Stimulated activated naive CD8-positive, alpha-beta T cell treated with anti-CD3 and anti-CD28 coated beads, Interleukin-15, Interleukin-2, amounts not matched to agents 100 ng/mL and 50 ng/mL, for 24 hours (primary cell): ENCODE data around the gene SLC6A5.

Experiments
- H3K27ac Mint-ChIP-seq: one replicate; pipeline ENCODE4 v1.8.0; 2021; ENCODE audit warnings: mild to moderate bottlenecking, mixed read lengths
- H3K27me3 Mint-ChIP-seq: one replicate; pipeline ENCODE4 v1.8.0; 2021; ENCODE audit warnings: mixed read lengths
- H3K36me3 Mint-ChIP-seq: one replicate; pipeline ENCODE4 v1.8.0; 2021; ENCODE audit warnings: low read depth, mixed read lengths
- H3K4me1 Mint-ChIP-seq: one replicate; pipeline ENCODE4 v1.8.0; 2021; ENCODE audit warnings: low read depth, mixed read lengths
- H3K4me3 Mint-ChIP-seq: one replicate; pipeline ENCODE4 v1.8.0; 2021; ENCODE audit warnings: mild to moderate bottlenecking, mixed read lengths
- H3K9me3 Mint-ChIP-seq: one replicate; pipeline ENCODE4 v1.8.0; 2021; ENCODE audit warnings: mixed read lengths

The SLC6A5 gene

DNA sequence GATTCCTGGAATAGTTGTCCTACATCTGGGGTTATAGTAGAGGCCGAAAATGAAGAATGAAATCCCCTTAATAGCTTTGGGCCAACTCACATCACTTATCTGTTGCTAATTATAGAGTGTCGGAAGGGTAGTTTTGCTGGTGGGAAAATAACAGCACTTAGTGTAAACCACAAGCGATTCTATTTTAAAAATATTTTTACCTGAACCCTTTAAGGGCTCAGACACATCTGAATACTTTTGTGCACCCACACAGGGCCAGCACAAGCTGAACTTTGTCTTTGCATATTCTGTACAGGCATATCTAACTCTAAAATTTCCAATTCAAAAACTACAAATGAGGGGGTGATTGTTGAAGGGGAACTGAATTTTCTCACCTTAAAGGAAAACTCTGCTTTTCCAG lies 27.6 kb downstream of the SLC6A5 start:
- no peaks in the 10 kb centered on the region for H3K36me3 Mint-ChIP-seq
- no peak overlapping the region for H3K27ac Mint-ChIP-seq
- H3K9me3 Mint-ChIP-seq, result no peaks in the 10 kb centered on the region
- no peak overlapping the region for H3K4me3 Mint-ChIP-seq
- peaks cover 8% of the 10 kb centered on the region for H3K27me3 Mint-ChIP-seq
- no peaks in the 10 kb centered on the region for H3K4me1 Mint-ChIP-seq

DNA sequence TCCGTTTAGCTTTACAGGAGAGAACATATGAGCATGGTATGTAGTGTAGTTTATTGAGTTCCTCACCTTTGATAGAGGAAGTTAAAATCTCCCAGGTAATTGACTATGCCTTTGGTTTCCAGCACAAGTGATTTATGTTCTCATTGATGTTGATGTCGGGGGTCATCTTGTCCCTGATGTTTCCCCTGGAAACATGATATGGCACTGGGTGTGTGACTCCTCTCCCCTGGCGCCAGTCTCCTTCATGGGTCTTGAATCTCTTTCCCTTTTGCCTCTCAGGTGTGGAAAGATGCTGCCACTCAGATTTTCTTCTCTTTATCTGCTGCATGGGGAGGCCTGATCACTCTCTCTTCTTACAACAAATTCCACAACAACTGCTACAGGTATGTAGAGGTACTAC lies 28.3 kb downstream of the SLC6A5 start:
- Mint-ChIP-seq H3K36me3 (no peaks in the 10 kb centered on the region), H3K27ac (no peak overlapping the region), H3K27me3 (peaks cover 8% of the 10 kb centered on the region), H3K9me3 (no peaks in the 10 kb centered on the region), H3K4me3 (no peak overlapping the region), H3K4me1 (no peaks in the 10 kb centered on the region)

DNA sequence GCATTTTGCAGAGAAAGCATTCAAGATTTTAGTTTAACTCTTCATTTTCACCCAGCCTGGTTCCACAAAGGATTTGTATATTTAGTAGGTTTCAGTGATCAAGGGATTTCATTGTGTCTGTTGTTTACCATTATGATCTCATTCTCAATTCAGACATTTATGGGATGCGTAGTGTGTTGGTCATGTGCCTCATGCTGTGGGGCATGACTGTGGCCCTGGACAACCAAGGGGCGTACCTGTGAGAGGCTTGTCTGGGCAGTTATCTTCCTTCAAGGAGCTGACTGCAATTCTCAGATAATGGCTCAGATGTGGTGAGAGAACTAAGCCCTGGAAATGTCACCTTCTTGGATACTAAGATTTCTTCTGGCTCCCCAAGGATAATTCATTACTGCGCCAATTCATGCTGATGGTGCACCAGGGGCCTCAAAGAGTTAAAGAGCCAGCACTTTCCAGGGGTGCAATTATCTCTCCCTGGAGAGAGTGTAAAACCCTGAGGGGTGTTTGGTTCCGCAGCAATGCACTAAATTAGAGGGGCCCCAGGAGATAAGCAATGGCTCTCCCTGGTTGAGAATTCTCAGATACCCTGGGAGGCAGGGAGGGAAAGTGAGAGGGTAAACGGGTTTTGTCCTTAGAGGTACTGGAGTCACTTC lies 32.2 kb downstream of the SLC6A5 start:
- H3K27ac Mint-ChIP-seq, result no peak overlapping the region
- H3K36me3 Mint-ChIP-seq, result no peaks in the 10 kb centered on the region
- H3K4me1 Mint-ChIP-seq, result no peaks in the 10 kb centered on the region
- no peak overlapping the region for H3K4me3 Mint-ChIP-seq
- no peaks in the 10 kb centered on the region for H3K9me3 Mint-ChIP-seq
- H3K27me3 Mint-ChIP-seq, result peaks cover 7% of the 10 kb centered on the region

DNA sequence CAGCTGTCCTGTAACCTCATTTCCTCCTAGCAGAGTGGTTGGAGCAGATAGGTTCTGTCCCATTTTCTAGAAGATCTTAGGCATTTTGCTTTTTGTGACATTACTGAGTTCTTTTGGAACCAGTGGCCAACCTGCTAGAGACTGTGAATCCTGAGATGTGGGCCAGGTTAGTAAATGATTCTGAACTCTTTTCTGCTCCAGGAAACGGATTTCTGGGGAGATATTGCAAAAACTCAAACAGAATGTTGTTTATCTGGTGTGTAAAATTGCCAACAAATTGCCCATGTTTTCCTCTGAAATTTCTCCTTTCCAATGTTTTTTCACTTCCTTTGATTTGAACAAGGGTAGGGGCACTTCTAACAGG lies 32.7 kb downstream of the SLC6A5 start:
- peaks cover 8% of the 10 kb centered on the region for H3K27me3 Mint-ChIP-seq
- H3K27ac Mint-ChIP-seq, result no peak overlapping the region
- H3K36me3 Mint-ChIP-seq, result no peaks in the 10 kb centered on the region
- no peaks in the 10 kb centered on the region for H3K9me3 Mint-ChIP-seq
- H3K4me3 Mint-ChIP-seq, result no peak overlapping the region
- no peaks in the 10 kb centered on the region for H3K4me1 Mint-ChIP-seq

DNA sequence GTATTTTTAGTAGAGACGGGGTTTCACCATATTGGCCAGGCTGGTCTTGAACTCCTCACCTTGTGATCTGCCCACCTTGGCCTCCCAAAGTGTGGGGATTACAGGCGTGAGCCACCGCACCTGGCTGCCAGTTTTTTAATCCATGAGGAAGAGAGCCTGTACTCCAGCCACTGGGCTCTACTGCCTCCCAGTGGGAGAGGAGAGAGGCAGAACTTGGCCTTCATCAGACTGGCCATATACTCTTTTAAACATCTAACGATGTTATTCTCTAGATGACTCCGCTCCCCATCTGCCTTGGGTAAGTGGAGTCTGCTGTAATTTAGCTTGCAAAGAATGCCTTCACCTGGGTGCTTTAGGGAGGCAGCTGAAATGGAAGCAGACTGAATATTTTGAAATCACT lies 34.6 kb downstream of the SLC6A5 start:
- no peak overlapping the region for H3K27ac Mint-ChIP-seq
- no peaks in the 10 kb centered on the region for H3K4me1 Mint-ChIP-seq
- no peaks in the 10 kb centered on the region for H3K9me3 Mint-ChIP-seq
- no peak overlapping the region for H3K4me3 Mint-ChIP-seq
- peaks cover 13% of the 10 kb centered on the region for H3K27me3 Mint-ChIP-seq
- no peaks in the 10 kb centered on the region for H3K36me3 Mint-ChIP-seq

DNA sequence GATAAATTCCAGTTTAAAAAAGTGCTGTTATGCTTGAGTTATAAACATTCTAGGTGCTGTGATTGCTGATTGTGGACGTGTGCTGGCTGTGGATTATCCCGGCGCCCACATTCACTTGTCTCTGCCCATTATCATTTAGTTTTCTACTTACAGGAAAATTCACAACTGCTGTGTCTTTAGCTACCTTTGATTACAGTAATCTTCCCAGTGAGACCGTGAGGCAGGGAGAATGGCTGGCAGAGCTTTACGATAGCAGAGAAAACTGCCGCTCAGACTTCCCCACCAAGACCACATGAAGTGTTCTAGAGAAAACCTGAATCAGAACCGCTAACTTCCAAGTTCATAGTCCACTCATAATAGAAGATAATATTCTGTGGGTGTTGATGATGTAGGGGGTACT lies 35.4 kb downstream of the SLC6A5 start:
- no peaks in the 10 kb centered on the region for H3K4me1 Mint-ChIP-seq

DNA sequence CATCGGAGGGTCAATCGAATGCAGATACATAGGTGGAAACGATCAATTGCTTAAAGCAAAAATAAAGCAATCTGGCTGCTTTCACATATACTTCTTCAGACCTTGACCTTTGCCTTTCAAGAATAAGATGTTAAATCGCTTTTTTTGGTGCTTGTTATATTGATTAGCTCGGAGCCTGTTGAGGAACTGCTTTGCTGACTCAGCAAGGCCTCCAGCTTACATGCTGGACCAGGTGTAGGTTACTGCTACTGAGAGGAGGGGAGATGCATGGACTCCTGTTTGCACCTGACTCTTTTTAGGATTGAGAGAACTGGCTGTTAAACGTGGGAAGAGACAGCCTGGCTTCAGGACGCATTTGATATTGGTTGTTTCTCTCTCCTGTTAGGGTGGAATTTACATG lies 38.7 kb downstream of the SLC6A5 start:
- no peaks in the 10 kb centered on the region for H3K4me1 Mint-ChIP-seq
- H3K36me3 Mint-ChIP-seq, result no peaks in the 10 kb centered on the region
- no peak overlapping the region for H3K4me3 Mint-ChIP-seq
- H3K27ac Mint-ChIP-seq, result no peak overlapping the region
- no peaks in the 10 kb centered on the region for H3K9me3 Mint-ChIP-seq
- H3K27me3 Mint-ChIP-seq, result peaks cover 10% of the 10 kb centered on the region

More for the DNA sequence above, 35.4 kb downstream of the SLC6A5 start:
- Mint-ChIP-seq H3K27ac (no peak overlapping the region), H3K4me3 (no peak overlapping the region), H3K9me3 (no peaks in the 10 kb centered on the region), H3K27me3 (peaks cover 13% of the 10 kb centered on the region), H3K36me3 (no peaks in the 10 kb centered on the region)

DNA sequence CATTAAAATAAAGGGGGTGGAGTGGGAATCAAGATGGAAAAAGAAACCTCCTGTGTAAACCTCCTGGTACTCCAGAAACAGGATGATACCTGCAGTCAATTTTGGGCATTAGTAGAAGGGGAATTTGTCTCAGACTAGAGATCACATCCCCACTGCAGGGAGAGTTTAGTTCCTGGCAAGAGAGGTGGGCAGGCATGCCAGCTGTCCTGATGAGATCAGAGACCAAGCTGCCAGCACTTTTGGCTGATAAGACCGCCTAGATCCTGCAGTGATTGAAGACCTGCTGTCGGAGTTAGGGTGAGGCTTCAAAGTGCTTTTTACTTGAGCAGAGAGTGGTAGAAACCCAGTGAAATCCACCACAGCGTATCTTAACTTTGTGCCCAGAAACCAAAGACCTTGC lies 40.3 kb downstream of the SLC6A5 start:
- Mint-ChIP-seq H3K4me3 (no peak overlapping the region), H3K27me3 (peaks cover 10% of the 10 kb centered on the region), H3K27ac (no peak overlapping the region), H3K36me3 (no peaks in the 10 kb centered on the region), H3K9me3 (no peaks in the 10 kb centered on the region), H3K4me1 (no peaks in the 10 kb centered on the region)

DNA sequence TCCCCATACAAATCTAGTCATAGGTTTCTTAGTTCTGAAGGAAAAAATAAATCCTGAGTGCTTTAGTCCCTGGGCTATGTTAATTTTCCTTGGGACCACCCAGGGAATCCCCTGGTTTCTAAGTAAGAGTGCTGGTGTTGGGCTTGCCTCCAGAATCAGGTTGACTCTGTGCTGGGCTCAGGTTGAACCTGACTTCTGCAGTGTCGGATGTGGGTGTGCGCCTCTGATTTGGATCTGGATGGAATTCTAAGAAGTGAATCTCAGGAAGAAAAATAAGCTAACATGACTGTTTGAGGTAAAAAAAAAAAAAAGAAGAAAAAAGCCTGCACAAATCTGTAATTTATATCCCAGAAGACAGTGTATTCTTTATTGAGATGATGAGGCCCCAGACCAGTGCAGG lies 41.0 kb downstream of the SLC6A5 start:
- no peak overlapping the region for H3K27ac Mint-ChIP-seq
- no peaks in the 10 kb centered on the region for H3K36me3 Mint-ChIP-seq
- peaks cover 10% of the 10 kb centered on the region for H3K27me3 Mint-ChIP-seq
- no peaks in the 10 kb centered on the region for H3K9me3 Mint-ChIP-seq
- H3K4me1 Mint-ChIP-seq, result no peaks in the 10 kb centered on the region
- H3K4me3 Mint-ChIP-seq, result no peak overlapping the region

DNA sequence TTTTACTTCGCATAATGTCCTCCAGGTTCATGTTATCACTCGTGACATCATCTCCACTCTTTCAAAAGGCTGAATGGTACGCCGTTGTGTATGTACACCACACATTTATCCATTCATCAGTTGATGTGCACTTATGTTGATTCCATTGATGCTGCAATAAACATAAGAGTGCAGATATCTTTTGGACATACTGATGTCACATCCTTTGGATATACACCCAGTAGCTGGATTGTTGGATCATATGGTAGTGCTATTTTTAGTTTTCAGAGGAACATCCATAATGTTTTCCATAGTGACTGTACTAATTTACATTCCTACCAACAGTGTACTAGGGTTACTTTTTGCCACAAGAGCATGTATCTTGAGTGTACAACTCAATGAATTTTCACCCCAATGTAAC lies 45.0 kb downstream of the SLC6A5 start:
- no peak overlapping the region for H3K4me3 Mint-ChIP-seq
- H3K27me3 Mint-ChIP-seq, result no peaks in the 10 kb centered on the region
- H3K4me1 Mint-ChIP-seq, result no peaks in the 10 kb centered on the region
- H3K9me3 Mint-ChIP-seq, result no peaks in the 10 kb centered on the region
- no peak overlapping the region for H3K27ac Mint-ChIP-seq
- no peaks in the 10 kb centered on the region for H3K36me3 Mint-ChIP-seq

DNA sequence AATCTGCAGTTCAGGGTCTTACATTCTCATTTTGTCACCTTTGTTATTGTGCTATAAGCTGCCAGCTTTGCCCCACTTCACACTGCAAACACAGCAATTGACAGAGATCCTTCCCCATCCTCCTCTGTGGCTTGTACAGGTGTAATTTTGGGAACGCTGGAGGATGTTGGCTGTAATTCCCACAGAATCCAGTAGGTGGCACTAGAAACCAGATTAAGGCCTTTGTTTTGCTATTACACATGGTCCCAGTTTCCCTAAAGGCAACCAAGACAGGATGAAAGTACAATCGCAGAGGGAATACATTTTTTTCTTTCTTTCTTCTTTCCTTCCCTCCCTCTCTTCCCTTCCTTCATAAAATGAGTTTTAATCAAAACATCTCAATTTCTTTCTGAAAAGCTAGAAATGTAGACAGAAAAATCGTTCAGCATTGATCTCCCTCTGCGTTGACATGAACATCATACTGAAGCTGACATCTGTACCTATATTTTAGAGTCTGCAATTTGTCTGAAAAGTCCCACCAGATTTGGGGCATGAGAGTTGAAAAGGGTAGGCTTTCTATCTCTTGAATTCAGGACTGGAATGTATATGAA lies 48.7 kb downstream of the SLC6A5 start:
- H3K4me1 Mint-ChIP-seq, result no peaks in the 10 kb centered on the region
- no peaks in the 10 kb centered on the region for H3K9me3 Mint-ChIP-seq
- H3K27me3 Mint-ChIP-seq, result peaks cover 3% of the 10 kb centered on the region
- no peaks in the 10 kb centered on the region for H3K36me3 Mint-ChIP-seq
- H3K27ac Mint-ChIP-seq, result no peak overlapping the region
- no peak overlapping the region for H3K4me3 Mint-ChIP-seq

DNA sequence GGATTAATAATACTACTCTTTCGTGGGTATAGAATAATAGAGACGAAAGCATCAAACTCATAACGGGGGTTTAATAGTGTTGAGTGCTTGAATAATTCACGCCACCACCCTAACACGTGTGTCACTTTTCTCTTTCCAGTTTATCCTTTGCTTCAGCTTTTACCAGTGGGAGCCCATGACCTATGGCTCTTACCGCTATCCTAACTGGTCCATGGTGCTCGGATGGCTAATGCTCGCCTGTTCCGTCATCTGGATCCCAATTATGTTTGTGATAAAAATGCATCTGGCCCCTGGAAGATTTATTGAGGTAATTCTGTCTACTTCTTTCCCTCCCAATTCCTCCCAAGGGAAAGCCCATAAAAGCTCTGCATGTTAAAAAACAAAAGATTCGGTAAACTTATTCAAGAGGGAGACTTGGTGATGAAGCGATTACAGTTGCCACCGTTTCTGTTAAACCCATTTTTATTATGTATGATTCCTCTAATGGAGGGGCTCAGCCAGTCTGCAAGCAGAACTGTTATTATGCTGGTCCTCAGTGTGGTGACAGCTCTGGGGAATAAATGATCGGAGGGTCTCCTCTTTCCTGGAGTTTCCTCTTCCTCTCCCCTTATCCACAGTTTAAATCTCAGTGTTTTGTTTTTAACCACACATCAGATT lies 52.9 kb downstream of the SLC6A5 start:
- H3K36me3 Mint-ChIP-seq, result no peaks in the 10 kb centered on the region
- H3K27me3 Mint-ChIP-seq, result peaks cover 7% of the 10 kb centered on the region
- H3K4me1 Mint-ChIP-seq, result no peaks in the 10 kb centered on the region
- H3K9me3 Mint-ChIP-seq, result no peaks in the 10 kb centered on the region
- no peak overlapping the region for H3K4me3 Mint-ChIP-seq
- H3K27ac Mint-ChIP-seq, result no peak overlapping the region

DNA sequence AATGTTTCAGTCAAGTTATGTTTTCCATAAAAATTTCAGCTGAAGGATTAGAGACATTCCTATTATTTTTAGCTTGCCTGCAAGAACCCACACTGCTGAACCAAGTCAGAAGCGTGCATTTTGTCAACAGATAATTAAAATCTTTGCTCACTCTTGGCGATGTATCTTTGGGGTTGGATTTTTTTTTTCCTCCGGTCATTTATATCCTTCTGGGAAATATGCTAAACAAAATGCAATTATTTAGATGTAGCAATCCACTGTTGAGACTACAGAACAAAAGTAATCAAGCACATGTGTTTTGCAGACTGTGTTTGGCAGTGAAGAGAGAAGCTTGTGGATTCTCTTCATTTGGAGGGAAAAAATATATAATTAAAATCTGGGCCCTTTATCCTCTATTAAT lies 54.6 kb downstream of the SLC6A5 start:
- no peak overlapping the region for H3K4me3 Mint-ChIP-seq

DNA sequence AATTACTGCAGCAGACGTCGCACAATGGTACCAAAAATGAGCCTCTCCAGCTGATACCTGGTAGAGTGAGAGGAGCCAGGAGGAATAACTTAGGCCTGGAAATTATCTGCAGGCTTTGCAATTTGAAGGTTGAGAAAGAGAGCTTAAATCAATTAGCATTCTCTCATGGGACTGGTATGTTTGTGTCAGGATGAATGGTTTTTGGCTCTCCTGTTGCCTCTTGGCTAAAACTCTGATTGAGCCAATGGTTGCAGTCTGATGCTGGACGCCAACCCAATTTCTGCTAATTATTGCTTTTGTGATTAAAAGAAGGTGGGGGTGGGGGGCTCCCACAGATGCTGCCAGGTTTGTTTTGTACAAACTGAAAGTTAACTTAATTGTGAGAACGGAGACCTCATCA lies 57.5 kb downstream of the SLC6A5 start:
- no peak overlapping the region for H3K27ac Mint-ChIP-seq
- H3K27me3 Mint-ChIP-seq, result peaks cover 7% of the 10 kb centered on the region
- H3K4me3 Mint-ChIP-seq, result no peak overlapping the region
- no peaks in the 10 kb centered on the region for H3K36me3 Mint-ChIP-seq
- H3K4me1 Mint-ChIP-seq, result no peaks in the 10 kb centered on the region
- peaks cover 2% of the 10 kb centered on the region for H3K9me3 Mint-ChIP-seq

More for the DNA sequence above, 54.6 kb downstream of the SLC6A5 start:
- no peak overlapping the region for H3K27ac Mint-ChIP-seq
- no peaks in the 10 kb centered on the region for H3K36me3 Mint-ChIP-seq
- peaks cover 7% of the 10 kb centered on the region for H3K27me3 Mint-ChIP-seq
- H3K4me1 Mint-ChIP-seq, result no peaks in the 10 kb centered on the region
- H3K9me3 Mint-ChIP-seq, result no peaks in the 10 kb centered on the region

DNA sequence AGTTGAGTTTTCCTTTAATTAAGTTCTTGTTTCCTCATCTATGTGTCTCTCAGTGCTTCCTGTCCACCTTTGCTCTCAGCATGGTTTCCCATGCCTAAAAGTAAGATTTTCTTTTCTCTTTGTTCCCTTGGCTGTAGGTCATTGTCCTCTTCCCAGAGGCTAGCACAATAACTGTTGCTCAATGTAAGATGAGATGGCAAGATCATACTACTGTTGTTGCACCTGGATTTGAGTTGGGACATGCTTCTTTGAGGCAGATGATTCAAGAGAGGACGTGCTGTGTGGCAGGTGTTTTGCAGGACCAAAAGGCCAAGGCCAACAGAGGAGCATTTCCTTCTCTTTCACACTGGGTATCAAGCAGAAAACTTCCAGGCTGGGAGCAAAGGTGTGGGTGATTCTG lies 58.7 kb downstream of the SLC6A5 start:
- H3K36me3 Mint-ChIP-seq, result no peaks in the 10 kb centered on the region
- H3K27me3 Mint-ChIP-seq, result peaks cover 4% of the 10 kb centered on the region
- H3K4me3 Mint-ChIP-seq, result no peak overlapping the region
- no peak overlapping the region for H3K27ac Mint-ChIP-seq
- H3K4me1 Mint-ChIP-seq, result no peaks in the 10 kb centered on the region
- peaks cover 7% of the 10 kb centered on the region for H3K9me3 Mint-ChIP-seq

DNA sequence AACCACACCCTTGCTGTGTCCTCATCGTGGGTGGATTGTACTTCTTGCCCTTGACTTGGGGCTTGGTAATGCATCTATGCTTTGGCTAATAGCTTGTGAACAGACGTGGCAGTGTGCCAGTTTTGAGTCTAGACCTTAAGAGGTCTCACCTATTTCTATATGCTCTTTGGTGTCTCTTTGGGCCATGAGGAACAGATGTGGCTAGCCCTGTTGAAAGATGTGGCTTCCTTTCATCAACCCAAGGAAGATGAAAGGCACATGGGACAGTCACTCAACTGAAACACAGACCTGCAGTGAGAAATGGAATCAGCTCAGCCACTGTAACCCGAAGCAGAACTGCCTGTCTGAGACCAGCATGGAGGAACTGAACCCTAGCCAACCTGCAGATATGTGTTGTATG lies 62.0 kb downstream of the SLC6A5 start:
- peaks cover 10% of the 10 kb centered on the region for H3K27me3 Mint-ChIP-seq
- no peak overlapping the region for H3K4me3 Mint-ChIP-seq
- H3K27ac Mint-ChIP-seq, result no peak overlapping the region
- H3K9me3 Mint-ChIP-seq, result peaks cover 7% of the 10 kb centered on the region
- no peaks in the 10 kb centered on the region for H3K4me1 Mint-ChIP-seq
- no peaks in the 10 kb centered on the region for H3K36me3 Mint-ChIP-seq
